AG04450 (cell line): Measurements from ENCODE around the gene GPS2. TPM values are rescaled to one million over a fixed set of nuclear protein-coding genes. Genes with fewer than 3 reads are reported as not detected.

ENCODE experiments used
- CTCF ChIA-PET: fragments of 300-600, 350-600 bp; formaldehyde crosslinking; extraction: SDS; loops from one replicate; lab custom pipeline; 2022; ENCODE audit warnings: antibody characterized with exemption, inconsistent platforms; lab: Charles Lee
- POLR2A ChIA-PET: fragments of 350-600 bp; formaldehyde crosslinking; extraction: SDS; loops from one replicate; lab custom pipeline; 2021; ENCODE audit warnings: antibody characterized with exemption, inconsistent platforms; lab: Yijun Ruan, JAX
- DNase-seq: peaks from one replicate; pipeline ENCODE4 v3.0.0-alpha.2; 2011; ENCODE audit warnings: low read depth, low spot score
- H3K27ac ChIP-seq: one replicate; pipeline ENCODE4 v1.5.1; 2012; ENCODE audit warnings: low read depth, low read length, control low read depth
- H3K27me3 ChIP-seq: one replicate; pipeline ENCODE4 v1.6.0; 2012; ENCODE audit warnings: low read length; ENCODE audit not compliant: control insufficient read depth, insufficient read depth
- H3K4me3 ChIP-seq: 2 replicates; pipeline ENCODE4 v1.5.1; 2011; ENCODE audit warnings: mild to moderate bottlenecking, low read depth, low read length, control low read depth
- H3K9me3 ChIP-seq: 2 replicates; pipeline ENCODE4 v1.5.1; 2012; ENCODE audit warnings: low read length; ENCODE audit not compliant: control insufficient read depth, insufficient read depth
- polyA plus RNA-seq: library from polyadenylated mRNA; depleted of rRNA; stranded (reverse); fragments of >200 nt; gene quantifications from 2 replicates; pipeline ENCODE4 v1.2.3, GENCODE V29; 2011
- TF ChIP-seq, protein P1 (sequence below): IDR thresholded peaks from 2 replicates; pipeline ENCODE4 v1.5.1; 2011; ENCODE audit warnings: low read depth, low read length, control low read depth, inconsistent platforms

GPS2 gene
- polyA plus RNA-seq, 1 experiment, result 22.2 TPM

DNA sequence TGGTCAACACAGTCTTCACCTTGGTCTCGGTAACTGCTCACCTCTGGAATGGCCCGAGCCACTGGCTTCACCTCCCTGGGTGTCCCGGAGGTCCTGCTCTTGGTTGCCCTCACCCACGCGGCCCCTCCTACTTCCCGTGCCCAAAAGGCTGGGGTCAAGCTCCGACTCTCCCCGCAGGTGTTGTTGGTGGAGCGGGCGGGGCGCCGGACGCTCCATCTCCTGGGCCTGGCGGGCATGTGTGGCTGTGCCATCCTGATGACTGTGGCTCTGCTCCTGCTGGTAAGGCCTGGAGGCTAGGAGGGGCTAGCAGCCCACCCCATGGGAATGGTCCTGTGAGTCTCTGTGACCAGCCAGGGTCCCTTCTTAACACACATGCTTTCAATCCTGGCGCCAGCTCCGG, 30.2 kb downstream of the GPS2 start:
- no peak overlapping the region for H3K4me3 ChIP-seq
- no peaks in the 10 kb centered on the region; the same call in 1 of the 2 replicates for H3K9me3 ChIP-seq
- no peak for DNase-seq
- no peak overlapping the region for H3K27ac ChIP-seq
- ChIA-PET POLR2A (no interaction called here), CTCF (interaction anchor here (1.4 to 3.4 kb wide), 2 partner anchors 11 to 275 kb away, joined by 5 to 17 read pairs; no protein-coding TSS in a partner anchor)
- peaks cover 64% of the 10 kb centered on the region for H3K27me3 ChIP-seq
- TF ChIP-seq, protein P1, sequence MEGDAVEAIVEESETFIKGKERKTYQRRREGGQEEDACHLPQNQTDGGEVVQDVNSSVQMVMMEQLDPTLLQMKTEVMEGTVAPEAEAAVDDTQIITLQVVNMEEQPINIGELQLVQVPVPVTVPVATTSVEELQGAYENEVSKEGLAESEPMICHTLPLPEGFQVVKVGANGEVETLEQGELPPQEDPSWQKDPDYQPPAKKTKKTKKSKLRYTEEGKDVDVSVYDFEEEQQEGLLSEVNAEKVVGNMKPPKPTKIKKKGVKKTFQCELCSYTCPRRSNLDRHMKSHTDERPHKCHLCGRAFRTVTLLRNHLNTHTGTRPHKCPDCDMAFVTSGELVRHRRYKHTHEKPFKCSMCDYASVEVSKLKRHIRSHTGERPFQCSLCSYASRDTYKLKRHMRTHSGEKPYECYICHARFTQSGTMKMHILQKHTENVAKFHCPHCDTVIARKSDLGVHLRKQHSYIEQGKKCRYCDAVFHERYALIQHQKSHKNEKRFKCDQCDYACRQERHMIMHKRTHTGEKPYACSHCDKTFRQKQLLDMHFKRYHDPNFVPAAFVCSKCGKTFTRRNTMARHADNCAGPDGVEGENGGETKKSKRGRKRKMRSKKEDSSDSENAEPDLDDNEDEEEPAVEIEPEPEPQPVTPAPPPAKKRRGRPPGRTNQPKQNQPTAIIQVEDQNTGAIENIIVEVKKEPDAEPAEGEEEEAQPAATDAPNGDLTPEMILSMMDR, result no peak

GRCh38 chr17:7283471-7284216, 31.5 kb downstream of the GPS2 start:
- ChIA-PET POLR2A (no interaction called here), CTCF (interaction anchor here (1.6 to 5.0 kb wide), 2 partner anchors 13 to 66 kb away, joined by 3 to 65 read pairs; no protein-coding TSS in a partner anchor)
- H3K4me3 ChIP-seq, result no peak overlapping the region
- DNase-seq, result no peak
- H3K27ac ChIP-seq, result no peak overlapping the region
- no peaks in the 10 kb centered on the region; the same call in 1 of the 2 replicates for H3K9me3 ChIP-seq
- H3K27me3 ChIP-seq, result peaks cover 54% of the 10 kb centered on the region
- TF ChIP-seq, protein P1, result no peak

- TF ChIP-seq, protein P1, result no peak
- ChIA-PET POLR2A (no interaction called here), CTCF (interaction anchor here (0.7 to 5.0 kb wide), 4 partner anchors 9 to 67 kb away, joined by 3 to 65 read pairs (median 3); no protein-coding TSS in a partner anchor)
- H3K4me3 ChIP-seq, result no peak overlapping the region
- DNase-seq, result no peak
- no peak overlapping the region for H3K27ac ChIP-seq
- no peaks in the 10 kb centered on the region; the same call in 1 of the 2 replicates for H3K9me3 ChIP-seq
- H3K27me3 ChIP-seq, result peaks cover 47% of the 10 kb centered on the region
These were observed 32.3 kb downstream of the GPS2 start for GRCh38 chr17:7282752-7283321.

- DNase-seq, result no peak
- TF ChIP-seq, protein P1, result no peak
- CTCF ChIA-PET, result interaction anchor here (0.6 to 5.0 kb wide), 6 partner anchors 9 to 237 kb away, joined by 3 to 65 read pairs (median 4); no protein-coding TSS in a partner anchor
- peaks cover 40% of the 10 kb centered on the region for H3K27me3 ChIP-seq
- POLR2A ChIA-PET, result interaction anchor here (1.4 kb wide), 1 partner anchor 31 kb away, joined by 5 read pairs; no protein-coding TSS in a partner anchor
- no peak overlapping the region for H3K27ac ChIP-seq
- H3K9me3 ChIP-seq, result no peaks in the 10 kb centered on the region; the same call in 1 of the 2 replicates
- peak overlapping the region; percentile 55 for H3K4me3 ChIP-seq
These were observed 33.0 kb downstream of the GPS2 start for GRCh38 chr17:7281953-7282751.
